ENCODE data around the gene GORASP1. TPM values are rescaled to one million over a fixed set of nuclear protein-coding genes. Genes with fewer than 3 reads are reported as not detected.
A peak's percentile ranks its signal among the peaks of the same experiment; 100 is the strongest.

The GORASP1 gene
- total RNA-seq, 1 experiment from 2014 or later: 39.4 TPM

DNA sequence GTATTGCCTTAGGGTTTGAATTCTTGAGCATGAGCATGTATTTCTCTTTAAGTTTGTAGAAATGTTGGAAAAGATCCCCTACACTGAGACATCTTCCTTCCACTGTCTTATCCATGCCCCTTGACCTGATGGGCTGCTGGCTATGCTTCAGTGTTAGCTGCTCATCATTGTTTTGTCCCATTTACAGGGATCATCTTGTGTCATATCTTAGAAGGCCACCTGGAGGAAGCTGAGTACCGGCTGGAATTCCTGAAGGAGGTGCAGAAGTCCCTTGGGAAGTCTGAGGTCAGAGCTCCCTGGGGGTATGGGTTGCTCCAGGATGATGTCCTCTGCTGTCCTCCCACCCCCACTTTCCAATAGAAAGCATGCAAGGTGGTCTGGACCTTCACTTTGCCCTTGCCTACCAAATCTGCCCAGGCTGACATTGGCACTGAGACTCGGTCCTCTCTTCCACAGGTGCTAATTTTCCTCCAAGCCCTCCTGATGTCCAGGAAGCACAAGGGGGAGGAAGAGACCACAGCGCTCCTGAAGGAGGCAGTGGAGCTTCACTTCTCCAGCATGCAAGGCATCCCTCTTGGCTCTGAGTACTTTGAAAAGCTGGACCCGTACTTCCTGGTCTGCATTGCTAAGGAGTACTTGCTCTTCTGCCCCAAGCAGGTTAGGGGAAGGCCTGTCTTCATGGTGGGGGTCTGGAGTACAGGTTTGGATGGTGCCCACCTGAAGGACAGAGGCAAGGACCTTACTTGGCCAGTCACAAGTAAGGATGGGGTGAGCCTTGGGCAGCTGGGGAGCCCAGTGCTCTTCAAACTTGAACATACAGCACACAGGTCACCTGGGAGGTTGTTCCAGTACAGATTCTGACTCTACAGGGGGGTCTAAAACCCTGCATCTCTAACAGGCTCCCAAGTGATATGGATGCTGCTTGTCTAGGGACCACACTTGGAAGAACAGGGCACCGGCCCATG lies 17.7 kb upstream of the GORASP1 start:
- Histone ChIP-seq H3K4me3 (ENCODE audit: low read depth in 2 of 2, low read length in 2 of 2) (no peak overlapping the region), H3K4me1 (ENCODE audit: control insufficient read depth, insufficient read depth, low read length) (peaks cover 10% of the 10 kb centered on the region; the same call in 1 of the 2 replicates), H3K27ac (ENCODE audit: low read length) (no peak overlapping the region), H3K36me3 (ENCODE audit: control insufficient read depth, insufficient read depth, low read length) (no peaks in the 10 kb centered on the region), H3K27me3 (ENCODE audit: control insufficient read depth, insufficient read depth, low read length) (no peaks in the 10 kb centered on the region), H3K9me3 (ENCODE audit: control insufficient read depth, insufficient read depth, low read depth, low read length) (no peaks in the 10 kb centered on the region)
- BruUV-seq (replicated peaks): no TSS peak
- DNase-seq (ENCODE audit: low read depth, low spot score): no peak
- TF ChIP-seq, protein P1, sequence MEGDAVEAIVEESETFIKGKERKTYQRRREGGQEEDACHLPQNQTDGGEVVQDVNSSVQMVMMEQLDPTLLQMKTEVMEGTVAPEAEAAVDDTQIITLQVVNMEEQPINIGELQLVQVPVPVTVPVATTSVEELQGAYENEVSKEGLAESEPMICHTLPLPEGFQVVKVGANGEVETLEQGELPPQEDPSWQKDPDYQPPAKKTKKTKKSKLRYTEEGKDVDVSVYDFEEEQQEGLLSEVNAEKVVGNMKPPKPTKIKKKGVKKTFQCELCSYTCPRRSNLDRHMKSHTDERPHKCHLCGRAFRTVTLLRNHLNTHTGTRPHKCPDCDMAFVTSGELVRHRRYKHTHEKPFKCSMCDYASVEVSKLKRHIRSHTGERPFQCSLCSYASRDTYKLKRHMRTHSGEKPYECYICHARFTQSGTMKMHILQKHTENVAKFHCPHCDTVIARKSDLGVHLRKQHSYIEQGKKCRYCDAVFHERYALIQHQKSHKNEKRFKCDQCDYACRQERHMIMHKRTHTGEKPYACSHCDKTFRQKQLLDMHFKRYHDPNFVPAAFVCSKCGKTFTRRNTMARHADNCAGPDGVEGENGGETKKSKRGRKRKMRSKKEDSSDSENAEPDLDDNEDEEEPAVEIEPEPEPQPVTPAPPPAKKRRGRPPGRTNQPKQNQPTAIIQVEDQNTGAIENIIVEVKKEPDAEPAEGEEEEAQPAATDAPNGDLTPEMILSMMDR (IDR thresholded peaks at IDR 0.05): peak; percentile 29; the same call in 1 of the 2 replicates
- TF ChIP-seq SIN3A (IDR thresholded peaks at IDR 0.05; ENCODE audit: borderline replicate concordance, insufficient read depth, low read depth, low read length) (no peak), POLR2AphosphoS5 (IDR thresholded peaks at IDR 0.05; ENCODE audit: low read depth, low read length) (no peak), TCF7L2 (IDR thresholded peaks at IDR 0.05; ENCODE audit: low read depth, low read length) (no peak)
- TF ChIP-seq, protein P2, sequence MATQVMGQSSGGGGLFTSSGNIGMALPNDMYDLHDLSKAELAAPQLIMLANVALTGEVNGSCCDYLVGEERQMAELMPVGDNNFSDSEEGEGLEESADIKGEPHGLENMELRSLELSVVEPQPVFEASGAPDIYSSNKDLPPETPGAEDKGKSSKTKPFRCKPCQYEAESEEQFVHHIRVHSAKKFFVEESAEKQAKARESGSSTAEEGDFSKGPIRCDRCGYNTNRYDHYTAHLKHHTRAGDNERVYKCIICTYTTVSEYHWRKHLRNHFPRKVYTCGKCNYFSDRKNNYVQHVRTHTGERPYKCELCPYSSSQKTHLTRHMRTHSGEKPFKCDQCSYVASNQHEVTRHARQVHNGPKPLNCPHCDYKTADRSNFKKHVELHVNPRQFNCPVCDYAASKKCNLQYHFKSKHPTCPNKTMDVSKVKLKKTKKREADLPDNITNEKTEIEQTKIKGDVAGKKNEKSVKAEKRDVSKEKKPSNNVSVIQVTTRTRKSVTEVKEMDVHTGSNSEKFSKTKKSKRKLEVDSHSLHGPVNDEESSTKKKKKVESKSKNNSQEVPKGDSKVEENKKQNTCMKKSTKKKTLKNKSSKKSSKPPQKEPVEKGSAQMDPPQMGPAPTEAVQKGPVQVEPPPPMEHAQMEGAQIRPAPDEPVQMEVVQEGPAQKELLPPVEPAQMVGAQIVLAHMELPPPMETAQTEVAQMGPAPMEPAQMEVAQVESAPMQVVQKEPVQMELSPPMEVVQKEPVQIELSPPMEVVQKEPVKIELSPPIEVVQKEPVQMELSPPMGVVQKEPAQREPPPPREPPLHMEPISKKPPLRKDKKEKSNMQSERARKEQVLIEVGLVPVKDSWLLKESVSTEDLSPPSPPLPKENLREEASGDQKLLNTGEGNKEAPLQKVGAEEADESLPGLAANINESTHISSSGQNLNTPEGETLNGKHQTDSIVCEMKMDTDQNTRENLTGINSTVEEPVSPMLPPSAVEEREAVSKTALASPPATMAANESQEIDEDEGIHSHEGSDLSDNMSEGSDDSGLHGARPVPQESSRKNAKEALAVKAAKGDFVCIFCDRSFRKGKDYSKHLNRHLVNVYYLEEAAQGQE (IDR thresholded peaks at IDR 0.05; ENCODE audit: insufficient read depth in 1 of 2, low read depth in 2 of 2, low read length in 1 of 2): no peak
- intact Hi-C loops (cut with micrococcal nuclease; ENCODE audit: unreplicated experiment) (loop anchor here (5.0 kb wide), 1 partner anchor 162 kb away; no protein-coding TSS in a partner anchor), in situ Hi-C loops (cut with HindIII; ENCODE audit: low pct_unique_long_range_greater_than_20kb, low sequenced_read_pairs) (no loop called here)
- ChIA-PET CTCF (no interaction called here), POLR2A (interaction anchor here (0.6 to 1.0 kb wide), 2 partner anchors 17 to 1333 kb away, joined by 3 to 4 read pairs; no protein-coding TSS in a partner anchor)
- ATAC-seq: peak; percentile 60

DNA sequence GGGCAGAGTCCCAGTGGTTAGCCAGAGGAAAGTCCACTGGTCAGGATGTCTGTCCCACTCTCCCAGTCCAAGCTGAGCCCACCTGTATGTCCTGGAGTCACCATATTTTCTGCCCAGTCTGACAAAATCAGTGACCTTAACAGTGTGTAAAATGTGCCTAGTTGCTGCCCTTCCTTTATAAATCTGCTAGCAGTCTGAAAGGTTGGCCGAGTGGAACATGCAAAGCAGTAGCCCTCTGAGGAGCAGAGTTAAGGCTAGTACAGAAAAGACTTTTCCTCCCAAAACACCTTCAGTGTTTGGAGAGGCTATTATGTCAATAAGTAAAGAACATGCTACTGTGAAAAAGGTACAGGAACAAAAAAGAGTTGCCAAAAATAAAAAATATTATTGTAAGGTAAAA lies 15.4 kb upstream of the GORASP1 start:
- Histone ChIP-seq H3K9me3 (ENCODE audit: control insufficient read depth, insufficient read depth, low read depth, low read length) (no peaks in the 10 kb centered on the region), H3K27me3 (ENCODE audit: control insufficient read depth, insufficient read depth, low read length) (no peaks in the 10 kb centered on the region), H3K36me3 (ENCODE audit: control insufficient read depth, insufficient read depth, low read length) (no peaks in the 10 kb centered on the region), H3K4me1 (ENCODE audit: control insufficient read depth, insufficient read depth, low read length) (peaks cover 10% of the 10 kb centered on the region; the same call in 1 of the 2 replicates), H3K4me3 (ENCODE audit: low read depth in 2 of 2, low read length in 2 of 2) (no peak overlapping the region), H3K27ac (ENCODE audit: low read length) (no peak overlapping the region)
- no TSS peak for BruUV-seq (replicated peaks)
- POLR2A ChIA-PET: no interaction called here
- in situ Hi-C loops (cut with HindIII; ENCODE audit: low pct_unique_long_range_greater_than_20kb, low sequenced_read_pairs): no loop called here
- no peak for DNase-seq (ENCODE audit: low read depth, low spot score)
- CTCF ChIA-PET: no interaction called here
- intact Hi-C loops (cut with micrococcal nuclease; ENCODE audit: unreplicated experiment): no loop called here
- TF ChIP-seq TCF7L2 (IDR thresholded peaks at IDR 0.05; ENCODE audit: low read depth, low read length) (no peak), SIN3A (IDR thresholded peaks at IDR 0.05; ENCODE audit: borderline replicate concordance, insufficient read depth, low read depth, low read length) (no peak), POLR2AphosphoS5 (IDR thresholded peaks at IDR 0.05; ENCODE audit: low read depth, low read length) (no peak)
- TF ChIP-seq, protein P1 (IDR thresholded peaks at IDR 0.05): no peak
- TF ChIP-seq, protein P2 (IDR thresholded peaks at IDR 0.05; ENCODE audit: insufficient read depth in 1 of 2, low read depth in 2 of 2, low read length in 1 of 2): no peak
- ATAC-seq: no peak
